VCaP (cell line): ENCODE measurements around the gene SWT1.

Source experiments
- H3K27ac ChIP-seq: fragments of 450-650 bp; 2 replicates; pipeline ENCODE4 v1.5.1; 2017
- TF ChIP-seq, protein P1 (sequence below): fragments of 450-650 bp; conservative IDR thresholded peaks from 2 replicates; pipeline ENCODE4 v1.5.1; 2017; ENCODE audit warnings: mild to moderate bottlenecking, moderate library complexity

Gene SWT1

DNA sequence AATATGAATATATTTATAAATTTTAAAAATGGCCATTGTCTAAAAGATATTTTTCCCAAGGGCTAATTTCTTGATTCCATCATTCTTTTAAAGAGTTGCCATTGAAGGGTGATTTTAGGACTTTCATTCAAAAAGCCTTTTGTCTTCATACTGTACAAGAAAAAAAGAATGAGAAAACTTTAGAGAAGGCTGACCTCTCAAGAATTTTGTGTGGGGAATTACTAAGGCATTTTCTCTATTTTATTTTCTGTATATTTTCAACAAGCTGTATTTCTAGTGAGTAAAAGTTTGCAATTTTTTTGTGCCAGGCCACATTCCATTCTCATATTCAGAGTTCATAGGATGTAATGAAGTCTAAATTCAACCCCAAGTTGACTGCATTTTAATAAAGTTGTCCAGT lies 110.7 kb downstream of the SWT1 start:
- TF ChIP-seq, protein P1, sequence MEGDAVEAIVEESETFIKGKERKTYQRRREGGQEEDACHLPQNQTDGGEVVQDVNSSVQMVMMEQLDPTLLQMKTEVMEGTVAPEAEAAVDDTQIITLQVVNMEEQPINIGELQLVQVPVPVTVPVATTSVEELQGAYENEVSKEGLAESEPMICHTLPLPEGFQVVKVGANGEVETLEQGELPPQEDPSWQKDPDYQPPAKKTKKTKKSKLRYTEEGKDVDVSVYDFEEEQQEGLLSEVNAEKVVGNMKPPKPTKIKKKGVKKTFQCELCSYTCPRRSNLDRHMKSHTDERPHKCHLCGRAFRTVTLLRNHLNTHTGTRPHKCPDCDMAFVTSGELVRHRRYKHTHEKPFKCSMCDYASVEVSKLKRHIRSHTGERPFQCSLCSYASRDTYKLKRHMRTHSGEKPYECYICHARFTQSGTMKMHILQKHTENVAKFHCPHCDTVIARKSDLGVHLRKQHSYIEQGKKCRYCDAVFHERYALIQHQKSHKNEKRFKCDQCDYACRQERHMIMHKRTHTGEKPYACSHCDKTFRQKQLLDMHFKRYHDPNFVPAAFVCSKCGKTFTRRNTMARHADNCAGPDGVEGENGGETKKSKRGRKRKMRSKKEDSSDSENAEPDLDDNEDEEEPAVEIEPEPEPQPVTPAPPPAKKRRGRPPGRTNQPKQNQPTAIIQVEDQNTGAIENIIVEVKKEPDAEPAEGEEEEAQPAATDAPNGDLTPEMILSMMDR, result no peak

DNA sequence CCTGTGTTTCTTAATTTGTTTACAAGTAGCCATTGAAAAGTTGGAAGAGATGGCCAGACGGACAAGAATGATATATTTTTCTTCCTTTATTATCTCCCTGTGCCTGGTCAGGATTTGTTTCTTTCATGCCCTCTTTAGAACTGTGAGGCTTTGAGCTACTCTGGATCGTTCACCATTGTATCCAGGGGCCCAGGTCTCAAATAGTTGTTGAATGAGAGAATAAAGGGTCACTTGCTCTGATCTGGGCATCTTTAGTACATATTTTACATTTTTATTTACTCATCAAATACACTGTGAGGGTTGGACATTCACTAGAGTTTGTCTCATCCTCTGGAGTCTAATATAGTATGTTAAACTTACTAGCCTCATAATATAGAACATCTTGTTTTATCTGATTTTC lies 111.4 kb downstream of the SWT1 start:
- TF ChIP-seq, protein P1, result no peak
- H3K27ac ChIP-seq, result no peak overlapping the region

More for the DNA sequence above, 110.7 kb downstream of the SWT1 start:
- no peak overlapping the region for H3K27ac ChIP-seq

DNA sequence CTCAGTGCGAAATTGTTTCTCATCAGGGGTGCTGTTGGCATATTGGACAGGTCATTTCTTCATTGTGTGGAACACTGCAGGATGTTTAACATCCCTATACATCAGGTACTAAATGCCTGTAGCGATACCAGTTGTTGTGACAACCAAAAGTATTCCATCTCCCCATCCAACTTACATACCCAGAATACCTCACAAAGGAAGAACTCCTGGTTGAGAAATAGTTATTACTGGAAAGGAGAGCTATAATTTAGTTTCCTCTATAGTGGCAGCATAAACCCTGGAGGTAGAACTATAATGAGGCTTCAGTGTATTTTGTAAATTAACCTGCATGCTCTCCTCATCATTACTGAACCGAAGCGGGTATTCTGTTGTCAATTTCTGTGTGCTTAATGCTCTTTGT lies 115.0 kb downstream of the SWT1 start:
- TF ChIP-seq, protein P1, result no peak
- no peak overlapping the region for H3K27ac ChIP-seq

DNA sequence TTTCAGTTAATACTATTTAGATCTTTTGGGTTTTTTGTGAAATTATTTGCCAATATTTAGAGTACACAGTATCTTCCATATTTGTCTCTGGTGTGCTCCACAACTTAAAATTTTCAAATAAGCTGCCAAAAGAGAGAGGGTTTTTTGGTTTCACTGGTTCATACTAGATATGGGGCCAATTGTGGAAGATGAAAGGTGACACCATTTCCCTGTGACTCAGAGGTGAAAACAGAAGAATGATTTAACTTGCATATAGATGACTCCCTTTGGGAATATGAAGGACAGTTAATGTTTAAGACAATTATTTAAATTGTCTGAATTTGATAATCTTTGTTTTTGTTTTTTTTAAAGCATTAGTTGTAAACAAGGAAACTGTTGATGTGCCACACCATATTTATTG lies 122.6 kb downstream of the SWT1 start:
- no peak overlapping the region for H3K27ac ChIP-seq
- TF ChIP-seq, protein P1, result no peak

DNA sequence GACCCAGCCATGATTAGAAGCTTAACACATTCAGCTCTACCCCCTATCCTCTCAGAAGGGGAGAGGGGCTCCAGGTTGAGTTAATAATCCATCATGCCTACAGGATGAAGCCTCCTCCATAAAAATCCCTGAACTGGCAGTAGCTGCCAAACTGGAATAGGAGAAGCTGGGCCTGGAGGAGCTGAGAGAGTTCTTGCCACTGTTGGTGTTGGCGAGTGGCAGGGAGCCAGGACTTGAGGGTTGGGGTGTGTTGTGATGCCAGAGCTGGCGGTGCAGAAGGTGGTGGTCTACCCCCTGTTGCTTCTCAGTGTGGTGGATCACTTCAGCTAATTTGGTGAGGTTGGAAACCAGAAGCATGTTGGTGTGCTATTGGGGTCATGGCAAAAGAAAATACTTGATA lies 123.6 kb downstream of the SWT1 start:
- H3K27ac ChIP-seq, result no peak overlapping the region

DNA sequence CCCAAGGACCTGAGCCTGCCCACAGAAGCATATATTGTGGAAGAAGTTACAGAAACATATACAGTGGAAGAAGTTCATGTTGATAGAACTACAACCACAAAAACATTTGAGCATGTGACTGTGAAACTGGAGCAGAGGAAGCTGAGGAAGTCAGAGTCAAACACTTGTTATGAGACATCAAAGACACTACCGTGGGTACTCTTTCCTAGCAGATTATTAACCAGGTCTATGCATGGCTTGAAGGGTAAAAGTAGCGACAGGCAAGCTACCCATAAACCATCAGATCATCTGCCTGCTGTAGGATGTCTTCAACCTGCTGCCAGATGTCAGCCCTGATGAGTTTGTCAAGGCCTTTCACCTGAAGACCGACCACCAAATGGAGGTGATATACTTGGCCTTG lies 124.3 kb downstream of the SWT1 start:
- H3K27ac ChIP-seq, result no peak overlapping the region
- TF ChIP-seq, protein P1, result no peak

More for the DNA sequence above, 123.6 kb downstream of the SWT1 start:
- TF ChIP-seq, protein P1, result no peak

DNA sequence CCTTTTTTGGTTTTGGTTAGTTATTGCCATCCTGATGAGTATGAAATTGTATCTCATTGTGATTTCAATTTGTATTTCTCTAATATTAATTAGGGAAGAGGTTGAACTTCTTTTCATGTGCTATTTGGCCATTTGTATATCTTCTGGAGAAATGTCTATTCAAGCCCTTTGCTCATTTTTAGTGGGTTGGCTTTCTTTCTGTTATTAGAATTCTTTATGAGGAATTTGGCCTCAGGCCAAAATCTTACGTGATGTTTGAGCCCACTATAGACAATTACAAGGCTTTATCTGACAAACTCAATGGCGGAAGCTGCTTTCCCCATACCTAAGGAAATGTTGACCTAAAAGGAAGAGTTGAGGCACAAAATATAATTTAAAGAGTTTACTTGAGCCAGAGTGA lies 127.1 kb downstream of the SWT1 start:
- no peak overlapping the region for H3K27ac ChIP-seq
- TF ChIP-seq, protein P1, result no peak
